HCT116 (cell line): ENCODE data around the gene BABAM2. TPM values are rescaled to one million over a fixed set of nuclear protein-coding genes. Genes with fewer than 3 reads are reported as not detected.

Experiments used
- ATAC-seq: fragments of 200-7000 bp; cut with Tn5 transposase; 2 replicates; pipeline ENCODE4 v1.9.1; 2020; ENCODE audit warnings: mild to moderate bottlenecking, moderate library complexity
- BruUV-seq: library from RNA; stranded (reverse); fragments of 400-500 nt; replicated peaks from 2 replicates; lab custom pipeline; 2021; lab: Mats Ljungman, UMichigan
- CTCF ChIA-PET: fragments of 300-600 bp; sonication (Branson Sonifier 250); formaldehyde crosslinking; loops from one replicate; lab custom pipeline; 2021; ENCODE audit warnings: antibody characterized with exemption; lab: Charles Lee
- POLR2A ChIA-PET: fragments of 300-600, 350-600 bp; sonication (Branson Sonifier 250); formaldehyde crosslinking; loops from one replicate; lab custom pipeline; 2021; ENCODE audit warnings: antibody characterized with exemption; lab: Charles Lee
- RAD21 ChIA-PET, 2 experiments: fragments of 300-600 bp; sonication (Branson Sonifier 250); formaldehyde crosslinking; loops; one replicate each; lab custom pipeline; 2023; ENCODE audit warnings: low total read pairs in 2 of 2; ENCODE audit not compliant: uncharacterized antibody in 2 of 2, unreplicated experiment in 2 of 2, low non-redundant PET in 1 of 2; lab: Charles Lee
- DNase-seq: peaks from one replicate; pipeline ENCODE4 v3.0.0-alpha.2; 2010; ENCODE audit warnings: low read depth, low spot score
- H2AFZ ChIP-seq: fragments of 200-600 bp; shearing (Covaris generic), sonication (generic); 2 replicates; pipeline ENCODE4 v1.6.1; 2017; ENCODE audit warnings: low read depth, mixed run types, mixed read lengths, antibody characterized with exemption, low read length; ENCODE audit not compliant: poor library complexity, severe bottlenecking
- H3K27ac ChIP-seq: 2 replicates; pipeline ENCODE4 v1.5.1; 2012; ENCODE audit warnings: low read depth, low read length
- H3K27me3 ChIP-seq: fragments of 200-600 bp; sonication (generic); 2 replicates; pipeline ENCODE4 v1.6.1; 2016; ENCODE audit warnings: mixed run types, low read length, mixed read lengths; ENCODE audit not compliant: insufficient read depth
- H3K36me3 ChIP-seq, 2 experiments: fragments of 200-500 bp in 1 of 2; fragments of 200-600 bp in 1 of 2; sonication (Bioruptor generic) in 1 of 2; sonication (generic) in 1 of 2; 2 replicates each; pipeline versions ENCODE4 v1.5.1 to v1.6.1; 2014 to 2016; ENCODE audit warnings: low read length in 2 of 2, inconsistent platforms in 1 of 2, mixed read lengths in 1 of 2, mixed run types in 1 of 2; ENCODE audit not compliant: insufficient read depth in 2 of 2, control insufficient read depth in 1 of 2
- H3K4me1 ChIP-seq, 2 experiments: fragments of 200-600 bp in 1 of 2; sonication (generic) in 1 of 2; 2 replicates each; pipeline versions ENCODE4 v1.5.1 to v1.6.1; 2012 to 2017; ENCODE audit warnings: low read length in 2 of 2, inconsistent platforms in 1 of 2, mild to moderate bottlenecking in 1 of 2, mixed read lengths in 1 of 2, mixed run types in 1 of 2, moderate library complexity in 1 of 2; ENCODE audit not compliant: insufficient read depth in 2 of 2, control insufficient read depth in 1 of 2
- H3K4me2 ChIP-seq: fragments of 200-600 bp; sonication (generic); 2 replicates; pipeline ENCODE4 v1.6.1; 2017; ENCODE audit warnings: mixed run types, low read length, mixed read lengths
- H3K4me3 ChIP-seq, 2 experiments: fragments of 200-600 bp in 1 of 2; sonication (generic) in 1 of 2; replicated peaks in 1 of 2; 2 replicates each; pipeline ENCODE4 v1.5.1; 2011 to 2016; ENCODE audit warnings: low read length in 2 of 2, control low read depth in 1 of 2, low read depth in 1 of 2, mild to moderate bottlenecking in 1 of 2, mixed read lengths in 1 of 2, mixed run types in 1 of 2
- H3K79me2 ChIP-seq: fragments of 200-600 bp; sonication (generic); 2 replicates; pipeline ENCODE4 v1.6.1; 2017; ENCODE audit warnings: mild to moderate bottlenecking, mixed run types, low read length, moderate library complexity, mixed read lengths; ENCODE audit not compliant: insufficient read depth
- H3K9ac ChIP-seq: fragments of 200-600 bp; sonication (generic); 2 replicates; pipeline ENCODE4 v1.6.1; 2016; ENCODE audit warnings: low read length, mixed read lengths
- H3K9me2 ChIP-seq: fragments of 200-600 bp; sonication (generic), shearing (Covaris generic); 2 replicates; pipeline ENCODE4 v1.6.1; 2017; ENCODE audit warnings: mixed run types, mild to moderate bottlenecking, moderate library complexity; ENCODE audit not compliant: insufficient read depth
- H3K9me3 ChIP-seq, 2 experiments: fragments of 200-500 bp in 1 of 2; fragments of 200-600 bp in 1 of 2; sonication (Bioruptor generic) in 1 of 2; sonication (generic) in 1 of 2; 2 replicates each; pipeline ENCODE4 v1.6.1; 2014 to 2017; ENCODE audit warnings: low read length in 2 of 2, mixed read lengths in 2 of 2, inconsistent platforms in 1 of 2, low read depth in 1 of 2, mild to moderate bottlenecking in 1 of 2, mixed run types in 1 of 2, moderate library complexity in 1 of 2; ENCODE audit not compliant: control insufficient read depth in 1 of 2, insufficient read depth in 1 of 2
- H4K20me1 ChIP-seq: fragments of 200-600 bp; sonication (generic), shearing (Covaris generic); 2 replicates; pipeline ENCODE4 v1.6.1; 2017; ENCODE audit warnings: mixed run types, mild to moderate bottlenecking, moderate library complexity; ENCODE audit not compliant: insufficient read depth
- ATF3 ChIP-seq: IDR thresholded peaks from 2 replicates; pipeline ENCODE4 v1.6.1; 2012
- EGR1 ChIP-seq: IDR thresholded peaks from 2 replicates; pipeline ENCODE4 v1.6.1; 2012; ENCODE audit warnings: low read depth
- ELF1 ChIP-seq: IDR thresholded peaks from 2 replicates; pipeline ENCODE4 v1.6.1; 2012; ENCODE audit warnings: low read depth, borderline replicate concordance
- FOSL1 ChIP-seq: IDR thresholded peaks from 2 replicates; pipeline ENCODE4 v1.6.1; 2012; ENCODE audit warnings: low read depth
- MAX ChIP-seq: IDR thresholded peaks from 2 replicates; pipeline ENCODE4 v1.6.1; 2012
- SIN3A ChIP-seq: IDR thresholded peaks from 2 replicates; pipeline ENCODE4 v1.6.1; 2012; ENCODE audit warnings: low read depth
- YY1 ChIP-seq: IDR thresholded peaks from 2 replicates; pipeline ENCODE4 v1.6.1; 2011; ENCODE audit warnings: low read length, low read depth, moderate library complexity, mild to moderate bottlenecking; ENCODE audit not compliant: insufficient replicate concordance; ENCODE audit errors: extremely low read depth
- ZBTB33 ChIP-seq: IDR thresholded peaks from 2 replicates; pipeline ENCODE4 v1.6.1; 2011; ENCODE audit warnings: mild to moderate bottlenecking, low read length, moderate library complexity; ENCODE audit not compliant: insufficient replicate concordance; ENCODE audit errors: extremely low read depth
- intact Hi-C: fragments of 100-400 bp; cut with micrococcal nuclease; formaldehyde crosslinking; loops from 2 replicates; pipeline ENCODE4 v1.10.0; 2022
- total RNA-seq: library from RNA; stranded (reverse); gene quantifications from one replicate; pipeline ENCODE4 v1.2.1, GENCODE V29; 2021; ENCODE audit not compliant: unreplicated experiment

The BABAM2 gene
- total RNA-seq, 1 experiment from 2014 or later: 23.8 TPM

- H3K9ac ChIP-seq: no peak overlapping the region
- no peak overlapping the region for H3K4me3 ChIP-seq
- H3K4me2 ChIP-seq: no peak overlapping the region
- DNase-seq (no peak), ATAC-seq (no peak)
- H3K79me2 ChIP-seq: no peaks in the 10 kb centered on the region
- ChIA-PET RAD21 (no interaction called here), POLR2A (no interaction called here), CTCF (no interaction called here)
- no peak overlapping the region for H3K27ac ChIP-seq
- H3K36me3 ChIP-seq: no peaks in the 10 kb centered on the region
- no peaks in the 10 kb centered on the region for H4K20me1 ChIP-seq
- intact Hi-C loops: no loop called here
- no TSS peak for BruUV-seq
- no peaks in the 10 kb centered on the region for H3K9me3 ChIP-seq
- H3K4me1 ChIP-seq: peaks cover 0 to 8% of the 10 kb centered on the region in 2 experiments; a peak in 1 of 4 replicates
- no peak overlapping the region for H2AFZ ChIP-seq
- no peaks in the 10 kb centered on the region for H3K27me3 ChIP-seq
- H3K9me2 ChIP-seq: no peaks in the 10 kb centered on the region
- no peak for TF ChIP-seq EGR1
- TF ChIP-seq FOSL1: no peak
- no peak for TF ChIP-seq ELF1
- no peak for TF ChIP-seq ATF3
- no peak for TF ChIP-seq ZBTB33
- no peak for TF ChIP-seq YY1
- no peak for TF ChIP-seq SIN3A
- TF ChIP-seq MAX: no peak
Observed at GRCh38 chr2:28282861-28283646, 392.5 kb downstream of the BABAM2 start.
